Upper lobe of left lung (tissue), 4 donors: Measurements from ENCODE around the gene MXD3.

Source experiments
- CTCF ChIP-seq, 6 experiments: fragments of 450-650 bp in 4 of 6; fragments of 200-600 bp in 2 of 6; sonication (generic) in 2 of 6; IDR thresholded peaks; one replicate each; pipeline ENCODE4 v1.5.1; 2016 to 2019; ENCODE audit warnings: antibody characterized with exemption in 6 of 6
- EP300 ChIP-seq, 4 donors: sonication (generic); formaldehyde crosslinking; IDR thresholded peaks; one replicate each; pipeline ENCODE4 v1.5.1; 2017; ENCODE audit warnings: antibody characterized with exemption in 4 of 4, control low read depth in 2 of 4
- POLR2A ChIP-seq, 4 donors: fragments of 450-650 bp; IDR thresholded peaks; one replicate each; pipeline ENCODE4 v1.5.1; 2016 to 2017; ENCODE audit warnings: antibody characterized with exemption in 4 of 4, mild to moderate bottlenecking in 2 of 4
- POLR2AphosphoS5 ChIP-seq, 2 donors: sonication (generic); formaldehyde crosslinking; IDR thresholded peaks; one replicate each; pipeline ENCODE4 v1.5.1; 2017; ENCODE audit warnings: antibody characterized with exemption in 2 of 2

DNA sequence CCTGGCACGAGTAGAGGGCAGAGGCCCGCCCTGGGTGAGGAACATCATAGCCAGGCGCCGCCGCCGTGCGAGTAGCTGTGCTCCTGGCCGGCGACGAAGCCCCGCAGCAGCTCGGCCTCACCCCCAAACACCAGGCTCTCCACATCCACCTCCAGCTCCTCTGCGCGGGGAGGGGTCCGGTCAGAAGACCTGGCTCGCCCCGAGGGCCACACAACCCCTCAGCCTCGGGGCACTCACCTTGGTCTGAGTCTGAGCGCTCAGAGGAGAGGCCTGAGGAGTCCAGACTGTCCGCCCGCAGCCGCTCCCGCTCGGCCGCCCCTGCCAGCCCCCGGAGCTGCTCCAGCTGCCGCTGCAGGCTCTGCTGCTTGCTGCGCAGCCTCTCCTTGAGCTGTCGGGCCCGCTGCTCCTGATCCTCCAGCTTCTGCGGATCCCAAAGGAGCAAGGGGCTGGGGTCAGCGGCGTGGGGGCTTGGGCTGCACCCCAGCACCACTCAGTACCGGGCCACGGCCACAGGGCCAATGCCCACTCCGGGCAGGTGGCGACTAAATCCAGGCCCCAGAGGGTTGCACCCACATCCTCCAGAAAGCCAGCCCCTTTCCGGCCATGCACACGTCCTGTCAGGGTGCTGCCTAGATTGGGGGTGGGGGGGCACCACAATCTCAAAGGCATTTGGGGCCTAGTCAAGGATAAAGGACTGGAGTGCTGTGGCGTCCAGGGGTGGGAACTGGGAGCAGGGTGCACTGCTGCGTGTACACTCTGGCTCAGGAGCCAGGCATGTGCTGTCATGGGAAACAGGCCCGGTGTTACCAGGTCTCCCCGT is 3.9 kb downstream of the MXD3 start:
- no peak for TF ChIP-seq POLR2A (IDR thresholded peaks at IDR 0.05)
- TF ChIP-seq POLR2AphosphoS5 (IDR thresholded peaks at IDR 0.05), result no peak
- TF ChIP-seq CTCF (IDR thresholded peaks at IDR 0.05), result no peak
- no peak for TF ChIP-seq EP300 (IDR thresholded peaks at IDR 0.05)
